ENCODE measurements around the gene WFS1.

WFS1 gene

DNA sequence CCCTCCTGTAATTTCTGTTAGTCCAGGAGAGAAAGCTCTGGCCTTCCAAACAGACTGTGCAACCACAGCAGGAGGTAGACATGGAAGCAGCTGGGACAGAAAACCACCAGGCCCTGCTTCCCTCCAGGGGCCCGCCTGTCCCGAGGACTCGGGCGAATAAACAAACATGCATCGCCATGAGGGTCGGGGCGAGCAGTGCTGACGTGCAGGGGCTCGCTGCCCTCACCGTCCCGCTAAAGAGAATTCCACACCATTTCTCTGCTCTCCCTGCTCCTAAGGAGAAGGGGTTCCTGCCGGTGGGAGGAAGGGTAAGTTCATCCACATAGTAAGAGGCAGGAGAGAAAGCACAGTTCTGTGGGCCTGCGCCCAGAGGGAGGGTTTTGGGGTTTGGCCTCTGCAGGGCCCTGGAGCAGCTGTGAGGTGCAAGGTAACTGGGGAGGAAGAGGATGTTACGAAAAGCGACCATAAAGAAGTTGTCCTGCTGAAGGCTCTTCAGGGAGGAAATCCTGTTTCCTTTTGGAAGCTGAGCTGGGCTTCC lies 54.9 kb downstream of the WFS1 start:
- Histone ChIP-seq H3K36me3 (replicated peaks) (no peaks in the 10 kb centered on the region), H3K4me3 (ENCODE audit: low read depth, low read length) (no peak overlapping the region), H3K27ac (no peak overlapping the region), H3K27me3 (replicated peaks) (no peaks in the 10 kb centered on the region)
- in situ Hi-C loops (cut with HindIII; ENCODE audit: low pct_ligation_motif_present, low sequenced_read_pairs), result no loop called here
- TF ChIP-seq, protein P1, sequence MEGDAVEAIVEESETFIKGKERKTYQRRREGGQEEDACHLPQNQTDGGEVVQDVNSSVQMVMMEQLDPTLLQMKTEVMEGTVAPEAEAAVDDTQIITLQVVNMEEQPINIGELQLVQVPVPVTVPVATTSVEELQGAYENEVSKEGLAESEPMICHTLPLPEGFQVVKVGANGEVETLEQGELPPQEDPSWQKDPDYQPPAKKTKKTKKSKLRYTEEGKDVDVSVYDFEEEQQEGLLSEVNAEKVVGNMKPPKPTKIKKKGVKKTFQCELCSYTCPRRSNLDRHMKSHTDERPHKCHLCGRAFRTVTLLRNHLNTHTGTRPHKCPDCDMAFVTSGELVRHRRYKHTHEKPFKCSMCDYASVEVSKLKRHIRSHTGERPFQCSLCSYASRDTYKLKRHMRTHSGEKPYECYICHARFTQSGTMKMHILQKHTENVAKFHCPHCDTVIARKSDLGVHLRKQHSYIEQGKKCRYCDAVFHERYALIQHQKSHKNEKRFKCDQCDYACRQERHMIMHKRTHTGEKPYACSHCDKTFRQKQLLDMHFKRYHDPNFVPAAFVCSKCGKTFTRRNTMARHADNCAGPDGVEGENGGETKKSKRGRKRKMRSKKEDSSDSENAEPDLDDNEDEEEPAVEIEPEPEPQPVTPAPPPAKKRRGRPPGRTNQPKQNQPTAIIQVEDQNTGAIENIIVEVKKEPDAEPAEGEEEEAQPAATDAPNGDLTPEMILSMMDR (IDR thresholded peaks at IDR 0.05; ENCODE audit: low read depth, low read length, missing control alignments), result no peak
- no peak for DNase-seq

DNA sequence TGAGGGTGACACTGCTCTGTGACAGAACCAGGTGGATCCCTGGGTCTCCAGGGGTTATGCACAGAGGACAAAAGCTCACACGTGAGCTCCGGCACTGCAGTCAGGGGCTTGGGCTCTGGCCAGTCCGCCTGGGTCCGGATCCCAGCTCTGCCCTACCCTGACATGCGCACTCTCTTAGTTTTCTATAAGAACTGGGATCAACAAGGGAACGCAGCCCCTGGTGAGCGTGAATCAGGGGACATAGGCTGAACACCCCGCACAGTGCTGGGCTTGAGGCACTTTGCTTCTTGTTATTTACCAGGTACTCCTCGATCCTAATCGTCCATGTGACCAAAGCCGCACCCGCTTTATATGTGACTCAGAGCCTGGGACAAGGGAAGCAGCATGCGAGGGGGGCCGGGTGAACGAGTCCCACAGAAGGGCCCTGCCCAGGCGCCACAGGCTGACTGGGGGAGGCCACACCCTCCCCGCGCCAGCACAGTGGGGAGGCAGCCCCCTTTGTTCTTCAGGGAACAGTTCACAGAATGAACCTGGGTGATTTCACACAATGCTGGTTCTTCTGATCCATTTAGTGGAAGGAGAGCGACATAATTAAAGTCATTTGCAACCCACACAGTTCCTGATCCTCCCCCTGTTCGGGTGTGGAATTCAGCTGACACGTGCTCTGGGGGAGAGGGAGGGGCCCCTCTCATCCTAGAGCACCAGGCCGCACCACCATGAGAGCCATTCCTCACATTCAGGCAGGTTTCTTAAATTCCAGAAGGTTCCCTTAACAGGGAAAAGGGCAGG lies 55.5 kb downstream of the WFS1 start:
- DNase-seq, result no peak
- TF ChIP-seq, protein P1 (IDR thresholded peaks at IDR 0.05; ENCODE audit: low read depth, low read length, missing control alignments), result no peak
- no peak overlapping the region for H3K27ac ChIP-seq
- no peaks in the 10 kb centered on the region for H3K36me3 ChIP-seq (replicated peaks)
- H3K27me3 ChIP-seq (replicated peaks), result no peaks in the 10 kb centered on the region
- no peak overlapping the region for H3K4me3 ChIP-seq (ENCODE audit: low read depth, low read length)
- in situ Hi-C loops (cut with HindIII; ENCODE audit: low pct_ligation_motif_present, low sequenced_read_pairs), result no loop called here

GRCh38 chr4:6325788-6326290 lies 56.2 kb downstream of the WFS1 start:
- no peak for DNase-seq
- Histone ChIP-seq H3K4me3 (ENCODE audit: low read depth, low read length) (no peak overlapping the region), H3K27me3 (replicated peaks) (no peaks in the 10 kb centered on the region), H3K36me3 (replicated peaks) (no peaks in the 10 kb centered on the region), H3K27ac (no peak overlapping the region)
- TF ChIP-seq, protein P1 (IDR thresholded peaks at IDR 0.05; ENCODE audit: low read depth, low read length, missing control alignments), result no peak
- in situ Hi-C loops (cut with HindIII; ENCODE audit: low pct_ligation_motif_present, low sequenced_read_pairs), result no loop called here

DNA sequence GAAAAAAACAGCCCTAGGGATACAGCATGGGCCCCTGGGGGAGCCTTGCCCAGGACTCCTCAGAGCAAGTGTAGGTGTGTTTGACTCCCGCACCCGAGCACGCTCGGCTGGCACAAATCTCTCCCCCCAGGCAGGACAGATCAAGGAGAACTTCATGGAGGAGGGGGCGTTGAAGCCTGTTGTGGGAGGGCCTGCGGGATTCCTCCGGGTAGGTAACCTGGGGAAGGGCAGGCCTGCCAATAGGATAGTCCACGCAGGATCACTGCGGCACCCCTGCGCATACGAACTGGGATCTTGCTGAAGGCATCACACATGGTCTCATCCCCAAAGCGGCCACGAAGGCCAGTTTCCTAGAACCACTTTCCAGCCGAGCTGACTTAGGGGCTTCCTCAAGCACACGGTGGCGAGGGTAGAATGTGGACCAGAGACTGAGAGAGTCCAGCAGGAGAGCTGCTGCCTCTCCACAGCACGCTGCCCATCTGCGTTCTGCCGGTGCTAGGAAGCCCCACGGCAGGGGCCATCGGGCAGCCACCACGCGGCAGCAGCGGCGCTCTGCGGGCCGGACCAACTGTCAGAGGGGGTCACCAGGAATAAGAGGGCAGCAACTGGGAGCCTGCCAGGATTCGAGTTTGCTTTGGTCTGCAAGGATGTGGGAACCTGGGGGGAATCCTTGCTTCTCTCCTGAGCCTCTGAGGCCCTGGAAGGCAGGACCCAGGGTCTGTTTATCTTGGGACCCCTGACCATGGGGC lies 56.8 kb downstream of the WFS1 start:
- Histone ChIP-seq H3K4me3 (ENCODE audit: low read depth, low read length) (no peak overlapping the region), H3K27ac (no peak overlapping the region), H3K27me3 (replicated peaks) (no peaks in the 10 kb centered on the region), H3K36me3 (replicated peaks) (no peaks in the 10 kb centered on the region)
- in situ Hi-C loops (cut with HindIII; ENCODE audit: low pct_ligation_motif_present, low sequenced_read_pairs), result no loop called here
- no peak for DNase-seq
- TF ChIP-seq, protein P1 (IDR thresholded peaks at IDR 0.05; ENCODE audit: low read depth, low read length, missing control alignments), result no peak

- Histone ChIP-seq H3K36me3 (replicated peaks) (no peaks in the 10 kb centered on the region), H3K27ac (no peak overlapping the region), H3K4me3 (ENCODE audit: low read depth, low read length) (no peak overlapping the region), H3K27me3 (replicated peaks) (no peaks in the 10 kb centered on the region)
- TF ChIP-seq, protein P1 (IDR thresholded peaks at IDR 0.05; ENCODE audit: low read depth, low read length, missing control alignments), result peak; percentile 93
- in situ Hi-C loops (cut with HindIII; ENCODE audit: low pct_ligation_motif_present, low sequenced_read_pairs), result no loop called here
- DNase-seq, result peak; percentile 50
Observed at GRCh38 chr4:6327220-6327917, 57.7 kb downstream of the WFS1 start.

All from brain microvascular endothelial cell (primary cell).